NOMO-1 (cell line): Measurements from ENCODE around the gene RPL13.

Experiments
- DNase-seq, 2 experiments: peaks; one replicate each; lab custom pipeline; 2025; ENCODE audit not compliant: unreplicated experiment in 2 of 2; lab: John Stamatoyannopoulos, UW

The RPL13 gene

GRCh38 chr16:89613231-89613953 is 52.9 kb downstream of the RPL13 start, which contains the start of gene DPEP1:
DPEP1 (plus strand) TSS chr16:89613642; CDS start chr16:89630411, 16,769 bp downstream.
- no peak for DNase-seq

- no peak for DNase-seq
These were observed 53.5 kb downstream of the RPL13 start for GRCh38 chr16:89613954-89614459.
